ENCODE measurements around the gene UBE2D1.

The UBE2D1 gene

DNA sequence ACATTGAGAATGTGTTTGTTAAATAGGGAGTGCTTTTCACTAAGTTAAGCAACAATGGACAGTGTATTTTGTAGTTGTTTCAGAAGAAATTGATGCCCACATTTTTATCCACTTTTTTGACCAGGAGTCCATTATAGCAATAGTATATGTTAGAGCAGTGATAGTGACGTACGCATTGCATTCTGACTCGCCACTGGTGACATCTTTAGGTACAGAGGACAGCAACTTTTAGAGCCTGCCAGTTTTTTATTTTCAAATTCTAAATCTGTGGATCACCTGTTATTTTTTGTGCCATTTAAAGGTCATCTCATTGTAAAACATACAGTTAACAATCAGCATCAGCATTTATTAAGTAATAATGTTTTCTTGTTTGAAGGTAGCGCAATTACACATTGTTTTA lies 1.4 kb downstream of the UBE2D1 start:
- no peak for DNase-seq (ENCODE audit: low read depth in 2 of 3, low spot score in 2 of 3)

DNA sequence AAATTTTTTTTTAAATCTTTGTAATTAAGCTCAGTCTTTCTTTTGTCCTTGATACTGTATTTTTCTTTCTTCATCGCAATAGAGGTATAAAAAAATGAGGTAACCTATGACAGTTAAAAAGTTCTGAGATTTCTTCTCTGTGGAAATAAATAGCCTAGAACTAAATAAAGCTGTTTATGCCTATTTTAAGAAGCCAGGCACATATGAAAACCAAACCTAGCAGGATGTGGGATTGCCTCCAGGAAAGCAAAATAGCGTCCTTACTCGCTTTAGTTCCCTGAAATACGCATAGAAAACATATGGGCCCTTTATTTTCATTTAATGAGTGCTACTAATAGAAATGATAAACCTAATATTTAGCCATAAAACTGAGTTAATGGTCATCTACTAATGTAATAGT lies 6.6 kb downstream of the UBE2D1 start:
- DNase-seq (ENCODE audit: low read depth in 2 of 3, low spot score in 2 of 3), result no peak

DNA sequence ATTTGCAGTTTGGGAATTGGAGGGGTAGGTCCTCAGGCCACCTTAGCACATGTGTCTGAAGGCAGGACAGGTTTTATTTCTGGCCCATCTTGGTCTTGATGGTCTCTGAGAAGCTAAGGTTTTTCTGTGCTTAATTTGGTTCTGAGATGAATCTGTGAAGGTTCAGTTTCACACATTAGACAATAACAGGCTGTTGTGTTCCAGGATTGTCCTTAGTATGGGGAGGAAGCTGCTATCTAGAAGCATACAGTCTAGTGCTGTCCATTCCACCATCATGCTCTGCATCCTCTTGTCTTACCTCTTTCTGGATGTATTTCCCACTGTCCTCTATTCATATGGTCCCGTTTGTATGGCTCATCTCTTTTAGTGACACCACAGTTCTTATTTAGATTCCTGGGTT lies 7.1 kb downstream of the UBE2D1 start:
- DNase-seq (ENCODE audit: low read depth in 2 of 3, low spot score in 2 of 3), result no peak

DNA sequence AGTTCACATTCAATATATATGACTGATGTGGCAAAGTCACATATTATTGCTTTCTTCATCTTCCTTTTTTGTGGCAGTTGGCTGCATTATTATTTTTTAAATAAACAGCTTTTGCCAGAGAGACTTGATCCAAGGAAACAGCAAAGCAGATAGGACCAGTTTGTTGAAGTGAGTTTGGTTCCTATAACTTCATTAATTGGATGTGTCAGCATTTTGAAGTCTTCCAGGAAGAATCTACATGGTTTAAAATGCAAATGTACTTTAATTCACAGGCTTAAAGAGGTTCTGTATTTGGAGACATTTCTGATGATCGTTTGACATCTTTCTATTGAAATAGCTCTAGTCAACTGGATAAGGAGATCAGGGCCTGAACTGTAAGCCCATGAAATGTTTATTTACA lies 13.2 kb downstream of the UBE2D1 start:
- DNase-seq (ENCODE audit: low read depth in 2 of 3, low spot score in 2 of 3), result no peak

DNA sequence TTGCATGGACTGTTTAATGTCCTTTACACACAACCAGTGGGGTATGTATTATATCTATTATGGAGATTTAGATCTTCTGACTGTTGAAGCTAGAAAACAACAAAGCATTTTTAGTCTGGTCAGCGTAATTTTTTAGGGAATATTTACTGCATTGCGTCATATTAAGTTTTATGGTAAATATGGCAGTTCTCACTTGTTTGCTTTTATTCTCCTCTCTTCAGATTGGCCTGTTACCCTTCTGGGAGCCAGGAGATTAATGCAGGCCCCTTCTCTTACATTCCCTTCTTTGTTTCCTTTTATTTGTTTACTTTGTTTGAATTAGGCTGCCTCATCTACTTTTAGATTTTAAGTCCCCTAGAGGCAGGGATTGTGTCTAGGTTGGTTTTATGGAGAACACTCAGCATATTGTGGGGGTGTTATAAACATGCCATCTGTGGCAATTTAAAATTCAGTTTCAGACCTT lies 13.8 kb downstream of the UBE2D1 start:
- no peak for DNase-seq (ENCODE audit: low read depth in 2 of 3, low spot score in 2 of 3)

DNA sequence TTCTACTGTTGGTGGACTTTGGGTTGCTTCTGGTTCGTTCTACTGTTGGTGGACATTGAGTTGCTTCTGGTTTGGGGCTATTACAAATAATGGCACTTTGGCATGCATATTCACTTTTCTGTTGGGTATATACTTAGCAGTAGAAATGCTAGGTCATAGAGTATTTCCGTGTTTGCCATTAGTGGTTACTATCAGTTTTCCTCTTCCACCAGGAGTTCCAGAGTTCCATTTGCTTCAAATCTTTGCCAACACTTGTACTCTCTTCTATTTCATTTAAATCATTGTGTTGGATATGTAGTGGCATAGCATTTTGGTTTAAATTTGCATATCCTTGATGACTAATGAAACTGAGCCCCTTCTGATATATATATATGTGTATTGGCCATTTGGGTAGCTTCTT lies 15.2 kb downstream of the UBE2D1 start:
- no peak for DNase-seq (ENCODE audit: low read depth in 2 of 3, low spot score in 2 of 3)

DNA sequence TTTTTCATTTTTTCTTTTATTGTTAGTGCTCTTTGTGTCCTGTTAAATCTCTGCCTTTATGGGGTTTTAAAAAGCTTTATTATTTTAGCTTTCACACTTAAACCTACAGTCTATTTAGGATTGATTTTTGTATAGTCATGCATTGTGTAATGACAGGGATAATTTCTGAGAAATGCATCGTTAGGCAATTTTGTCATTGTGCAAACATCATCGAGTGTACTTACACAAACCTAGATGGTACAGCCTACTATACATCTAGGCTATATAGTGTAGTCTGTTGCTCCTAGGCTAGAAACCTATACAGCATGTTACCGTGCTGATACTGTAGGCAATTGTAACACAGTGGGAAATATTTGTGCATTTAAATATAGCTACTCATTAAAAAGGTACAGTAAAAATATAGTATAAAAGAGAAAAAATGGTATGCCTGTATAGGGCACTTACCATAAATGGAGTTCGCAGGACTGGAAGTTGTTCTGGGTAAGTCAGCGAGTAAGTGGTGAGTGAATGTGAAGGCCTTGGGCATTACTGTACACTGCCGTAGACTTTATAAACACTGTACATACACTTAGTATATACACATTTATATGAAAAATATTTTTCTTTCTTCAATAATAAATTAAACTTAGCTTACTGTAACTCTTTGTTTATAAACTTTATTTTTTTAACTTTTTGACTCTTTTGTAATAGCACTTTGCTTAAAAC lies 16.0 kb downstream of the UBE2D1 start:
- DNase-seq (ENCODE audit: low read depth in 2 of 3, low spot score in 2 of 3), result no peak

DNA sequence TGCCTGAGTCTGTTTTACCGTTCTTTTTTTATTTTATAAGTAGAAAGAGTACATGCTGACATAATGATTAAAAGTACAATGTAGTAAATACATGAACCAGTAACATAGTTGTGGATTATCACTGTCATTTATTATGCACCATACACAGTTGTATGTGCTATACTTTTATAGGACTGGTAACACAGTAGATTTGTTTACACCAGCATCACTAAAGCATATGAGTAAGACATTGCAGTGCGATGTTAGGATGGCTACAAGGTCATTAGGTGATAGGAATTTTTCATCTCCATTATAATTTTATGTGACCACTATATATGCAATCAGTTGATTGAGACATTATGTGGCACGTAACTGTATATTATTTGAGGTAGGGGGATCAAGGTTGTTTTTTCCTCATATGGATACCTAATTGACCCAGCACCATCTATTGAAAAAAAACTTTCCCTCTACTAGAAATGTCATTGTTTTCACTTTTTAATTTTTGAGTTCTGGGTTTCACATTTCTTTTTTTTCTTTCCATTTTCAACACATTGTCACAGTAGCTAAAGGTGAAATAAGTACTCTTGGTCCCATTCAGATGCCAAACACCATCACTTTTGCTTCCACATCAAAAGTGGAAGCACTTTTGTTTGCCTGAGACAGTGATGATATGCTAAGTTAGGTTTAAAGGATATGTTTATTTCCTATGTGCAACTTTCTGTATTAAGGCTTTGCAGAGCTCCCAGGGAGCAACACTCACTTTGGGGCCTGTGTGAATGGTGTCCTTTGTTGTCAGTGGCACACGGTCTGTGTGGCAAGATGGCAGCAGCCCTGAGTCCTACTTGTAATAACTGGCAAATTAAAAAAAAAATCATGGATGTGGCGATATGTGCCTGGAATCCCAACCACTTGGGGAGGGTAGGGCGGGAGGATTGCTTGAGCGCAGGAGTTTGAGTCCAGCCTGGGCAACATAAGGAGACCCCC lies 17.1 kb downstream of the UBE2D1 start:
- no peak for DNase-seq (ENCODE audit: low read depth in 2 of 3, low spot score in 2 of 3)

DNA sequence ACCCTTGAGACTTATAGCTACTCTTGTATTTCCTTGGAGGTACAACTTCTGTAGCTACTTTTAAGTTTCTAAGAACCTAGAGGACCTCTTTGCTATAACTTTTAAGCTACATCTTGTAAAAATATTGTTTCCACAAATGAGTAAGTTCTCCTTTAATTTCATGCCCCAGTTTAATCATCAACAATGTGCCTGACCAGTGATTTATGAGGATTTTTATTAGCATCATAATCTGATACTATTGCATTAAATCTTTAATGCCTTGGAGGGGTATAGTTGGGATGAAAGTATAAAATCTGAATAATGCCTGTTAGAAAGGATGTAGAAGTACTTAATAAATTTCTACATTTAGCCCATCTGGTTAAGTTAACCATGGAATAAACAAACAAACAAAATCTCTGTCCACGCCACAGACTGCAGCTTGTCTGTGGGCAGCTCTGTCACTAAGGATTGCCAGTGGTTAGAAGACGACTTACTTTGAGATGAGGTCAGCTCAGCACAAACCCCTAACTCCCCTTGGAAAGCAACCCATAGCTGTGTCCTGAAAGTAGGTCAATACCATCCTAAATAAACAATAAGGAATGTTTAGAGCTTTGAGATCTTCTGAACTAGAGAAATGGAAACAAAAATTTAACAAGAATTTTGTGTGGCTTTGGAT lies 18.3 kb downstream of the UBE2D1 start:
- no peak for DNase-seq (ENCODE audit: low read depth in 2 of 3, low spot score in 2 of 3)

DNA sequence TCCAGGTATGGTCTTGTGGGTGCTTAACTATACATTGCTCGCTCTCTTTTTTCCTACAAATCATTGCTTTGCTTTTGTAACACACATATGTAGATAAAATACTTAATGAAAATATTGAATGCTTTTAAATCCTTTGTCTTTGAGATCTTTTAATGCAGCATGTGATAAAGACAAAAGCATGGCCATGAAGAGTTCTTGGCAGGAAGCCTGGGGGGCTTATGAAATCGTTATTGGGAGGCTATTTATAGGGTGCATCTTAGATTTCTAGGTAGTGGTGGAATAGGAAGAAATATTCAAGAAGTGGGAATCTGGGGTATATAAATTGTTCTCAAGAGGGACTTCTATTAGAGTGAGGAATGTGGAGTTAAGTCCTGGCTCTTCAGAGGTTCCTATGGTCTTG lies 21.9 kb downstream of the UBE2D1 start:
- no peak for DNase-seq (ENCODE audit: low read depth in 2 of 3, low spot score in 2 of 3)

DNA sequence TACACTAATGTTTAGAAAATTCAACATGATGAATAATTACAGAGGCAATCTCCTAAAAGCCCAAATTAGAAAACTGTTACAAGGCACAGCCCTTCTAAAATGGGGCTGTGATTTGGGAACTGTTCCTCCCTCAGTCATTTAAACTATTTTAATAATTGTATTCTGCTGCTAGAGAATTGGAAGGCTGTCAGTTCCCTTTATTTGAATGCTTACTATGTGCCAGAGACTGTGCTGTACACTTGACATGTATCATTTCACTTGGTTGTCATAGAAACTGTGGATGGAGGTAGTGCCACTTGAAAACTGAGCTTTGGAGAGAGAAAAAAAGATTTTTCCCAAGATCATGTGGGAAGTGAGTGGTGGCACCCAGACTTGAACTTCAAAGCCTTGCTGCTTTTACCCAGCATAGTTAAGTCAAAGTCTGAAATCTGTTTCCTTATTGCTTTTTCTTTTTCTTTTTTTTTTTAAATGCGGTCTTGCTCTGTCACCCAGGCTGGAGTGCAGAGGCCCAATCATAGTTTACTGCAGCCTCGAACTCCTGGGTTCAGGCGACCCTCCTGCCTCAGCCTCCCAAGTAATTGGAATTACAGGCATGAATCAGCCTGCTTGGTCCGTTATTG lies 23.6 kb downstream of the UBE2D1 start:
- no peak for DNase-seq (ENCODE audit: low read depth in 2 of 3, low spot score in 2 of 3)

DNA sequence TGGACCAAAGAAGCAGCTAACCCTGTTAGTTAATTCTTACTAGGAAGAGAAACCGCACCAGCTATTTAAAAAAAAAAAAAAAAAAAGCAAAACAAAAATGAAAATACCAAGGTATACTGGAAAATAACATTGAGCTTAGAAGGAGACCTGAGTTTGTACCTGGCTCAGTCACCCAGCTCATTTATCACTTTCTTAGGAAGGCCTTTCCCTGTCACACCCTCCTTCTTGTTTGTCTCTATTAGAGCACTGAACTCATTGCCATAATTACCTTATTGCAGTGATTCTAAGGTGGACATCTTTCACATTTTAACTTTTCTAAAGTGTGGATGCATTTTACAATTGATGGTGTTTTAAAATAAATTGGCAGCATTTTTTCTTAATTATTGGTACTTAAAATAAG lies 24.1 kb downstream of the UBE2D1 start:
- no peak for DNase-seq (ENCODE audit: low read depth in 2 of 3, low spot score in 2 of 3)

DNA sequence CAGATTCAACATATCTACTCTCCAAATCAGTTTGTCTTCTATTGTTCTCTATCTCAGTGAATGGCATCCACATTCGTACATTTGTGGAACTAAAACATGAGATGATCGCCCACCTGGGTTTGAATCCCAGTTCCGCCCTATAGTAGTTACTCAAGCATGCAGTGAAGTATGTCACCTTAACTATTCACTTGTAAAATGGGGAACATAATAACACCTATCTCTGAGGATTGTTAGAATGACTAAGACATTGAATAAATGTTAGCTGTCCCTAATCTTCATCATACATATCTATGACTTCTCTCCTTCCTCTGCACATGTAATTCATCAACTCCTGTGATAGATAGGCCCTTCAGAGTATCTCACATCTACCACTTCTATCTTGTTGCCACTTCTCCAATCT lies 24.7 kb downstream of the UBE2D1 start:
- DNase-seq (ENCODE audit: low read depth in 2 of 3, low spot score in 2 of 3), result no peak

DNA sequence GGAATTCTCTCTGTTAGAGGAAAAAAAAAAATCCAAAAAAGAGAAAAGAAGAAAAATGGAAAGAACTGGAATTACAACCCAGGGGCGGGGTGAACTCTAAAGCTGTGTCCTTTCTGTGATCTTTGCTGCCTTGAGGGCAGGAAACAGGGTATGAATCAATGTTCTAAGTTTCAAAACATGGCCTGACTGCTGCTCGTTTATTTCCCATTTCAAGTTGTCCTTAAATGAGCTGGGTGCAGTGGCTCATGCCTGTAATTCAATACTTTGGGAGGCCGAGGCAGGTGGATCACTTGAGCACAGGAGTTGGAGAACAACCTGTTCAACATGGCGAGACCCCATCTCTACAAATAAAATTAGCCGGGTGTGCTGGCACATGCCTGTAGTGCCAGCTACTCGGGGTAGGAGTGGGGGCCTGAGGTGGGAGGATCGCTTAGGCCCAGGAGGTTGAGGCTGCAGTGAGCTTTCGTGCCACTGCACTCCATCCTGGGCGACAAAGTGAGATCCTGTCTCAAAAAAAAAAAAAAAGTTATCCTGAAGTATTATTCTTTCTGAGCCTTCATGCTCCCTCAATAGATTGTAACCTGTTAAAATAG lies 25.7 kb downstream of the UBE2D1 start:
- no peak for DNase-seq (ENCODE audit: low read depth in 2 of 3, low spot score in 2 of 3)

DNA sequence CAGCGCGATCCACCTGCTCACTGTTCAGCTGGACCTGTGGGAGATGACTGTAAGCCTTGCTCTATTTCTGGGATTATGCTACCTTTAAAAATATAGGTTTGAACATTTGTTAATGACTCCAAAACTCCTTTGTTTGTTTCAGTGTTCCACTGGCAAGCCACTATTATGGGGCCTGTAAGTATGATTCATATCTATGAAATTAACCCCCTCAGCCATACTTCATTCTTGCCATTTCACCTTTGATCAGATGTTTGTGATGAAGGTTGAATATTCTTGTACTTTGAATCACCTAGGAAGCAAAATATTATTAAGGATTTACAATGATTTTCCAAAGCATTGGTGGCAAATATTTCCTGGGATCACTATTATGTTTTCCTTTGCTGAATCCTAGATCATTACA lies 26.5 kb downstream of the UBE2D1 start:
- DNase-seq (ENCODE audit: low read depth in 2 of 3, low spot score in 2 of 3), result no peak

DNA sequence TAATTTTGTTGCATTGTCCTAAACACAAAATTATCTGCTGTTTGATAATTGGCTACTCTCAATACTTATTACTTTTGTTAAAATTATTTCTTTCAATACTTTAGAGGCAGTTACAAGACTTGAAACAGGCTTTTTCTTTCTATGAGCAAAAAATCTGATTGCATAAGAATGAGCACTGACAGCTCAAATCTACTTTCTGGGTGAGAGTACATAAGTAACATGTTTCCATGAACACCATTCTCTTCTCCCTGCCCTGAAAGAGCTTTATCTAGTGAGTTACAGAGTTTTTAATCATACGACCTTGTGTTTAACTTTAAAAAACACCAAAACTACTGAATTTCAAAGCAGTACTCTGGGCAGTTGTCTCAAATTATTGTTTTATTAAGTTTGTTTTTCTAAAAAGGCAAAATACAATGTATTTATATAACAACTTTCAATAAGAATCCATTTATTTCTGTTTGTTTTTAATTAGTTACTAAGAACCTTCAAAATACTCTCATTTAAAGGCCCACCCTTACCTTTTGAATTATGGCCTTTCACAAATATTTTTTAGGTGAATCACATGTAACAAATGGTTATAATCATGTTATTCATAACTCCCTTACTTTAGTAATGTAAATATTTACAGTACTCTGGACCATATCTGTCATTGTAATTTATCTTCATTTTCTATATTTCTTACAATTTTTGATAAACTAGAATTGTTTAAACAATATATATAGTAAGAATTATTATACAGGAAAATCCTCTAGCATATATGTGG lies 27.4 kb downstream of the UBE2D1 start:
- no peak for DNase-seq (ENCODE audit: low read depth in 2 of 3, low spot score in 2 of 3)

DNA sequence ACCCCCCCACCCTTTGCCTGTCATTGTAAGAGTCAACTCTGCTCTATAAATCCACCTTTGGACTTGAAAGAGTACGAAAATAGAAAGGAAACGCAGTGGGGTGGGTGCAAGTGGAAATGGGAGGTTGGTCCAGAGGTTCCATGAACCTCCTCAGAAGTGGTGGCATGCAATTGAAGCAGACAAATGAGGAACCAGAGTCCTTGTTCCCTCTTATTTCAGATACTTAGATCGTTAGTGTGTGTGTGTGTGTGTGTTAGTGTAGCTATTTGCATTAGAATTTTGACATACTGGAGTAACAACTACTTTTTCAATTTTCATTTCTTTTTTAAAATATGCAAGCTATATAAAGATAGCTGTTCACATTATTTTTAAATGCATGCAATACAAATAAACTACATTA lies 32.3 kb downstream of the UBE2D1 start:
- DNase-seq (ENCODE audit: low read depth in 2 of 3, low spot score in 2 of 3), result no peak

DNA sequence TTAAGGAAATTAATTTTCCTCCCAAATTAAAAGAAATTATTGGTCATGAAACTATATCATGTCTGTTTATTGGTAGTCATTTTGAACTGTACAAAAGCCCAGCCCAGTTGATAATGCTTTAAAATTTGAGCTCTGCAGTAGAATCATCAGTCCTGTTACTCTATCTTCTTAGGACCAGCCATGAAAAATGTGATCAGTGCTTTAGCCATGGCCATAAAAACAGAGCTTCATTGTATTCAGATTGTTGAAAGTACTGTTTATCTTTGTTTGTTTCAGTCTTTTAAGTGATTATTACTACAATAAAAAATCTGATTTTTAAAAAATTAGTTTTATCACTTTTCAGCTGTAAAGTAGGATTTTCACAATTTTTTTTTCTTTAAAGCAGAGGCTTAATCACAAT lies 36.7 kb downstream of the UBE2D1 start:
- no peak for DNase-seq (ENCODE audit: low read depth in 2 of 3, low spot score in 2 of 3)

DNA sequence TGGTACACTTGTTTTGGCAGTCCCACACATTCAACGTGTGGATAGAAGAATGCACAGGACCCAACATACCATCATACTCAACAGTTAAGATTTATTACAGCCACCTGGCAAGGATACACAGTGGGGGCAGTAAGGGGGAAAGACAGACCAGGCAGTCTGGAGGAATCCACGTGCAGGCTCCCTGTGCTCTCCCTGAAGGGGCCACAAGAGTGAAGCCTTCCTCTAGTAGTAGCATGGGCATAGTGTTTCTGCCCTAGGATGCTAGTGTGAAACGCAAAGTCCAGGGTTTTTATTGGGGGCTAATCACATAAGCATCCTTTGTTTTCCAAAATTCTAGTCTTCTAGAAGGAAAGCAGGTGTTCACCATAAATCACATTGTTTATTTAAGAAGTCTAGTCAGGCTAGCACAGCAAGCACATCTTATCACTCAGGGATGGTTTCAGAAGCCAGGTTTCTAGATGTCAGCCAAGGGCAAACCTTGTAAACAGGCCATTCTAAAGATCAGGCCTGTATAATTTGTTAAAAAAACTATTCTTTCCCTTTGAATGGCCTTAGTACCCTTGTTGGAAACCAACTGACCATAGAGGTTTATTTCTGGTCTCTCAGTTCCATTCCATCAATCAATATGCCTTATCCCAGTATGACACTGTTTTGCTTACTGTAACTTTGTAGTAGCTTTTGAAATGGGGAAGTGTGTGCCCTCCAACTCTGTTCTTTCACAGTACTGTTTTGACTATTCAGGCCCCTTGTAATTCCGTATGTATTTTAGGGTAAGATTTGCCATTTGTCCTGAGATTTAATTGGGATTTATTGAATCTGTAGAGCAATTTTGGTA lies 38.0 kb downstream of the UBE2D1 start:
- DNase-seq (ENCODE audit: low read depth in 2 of 3, low spot score in 2 of 3), result no peak

All from activated CD8-positive, alpha-beta memory T cell treated with anti-CD3 and anti-CD28 coated beads for 48 hours (primary cell).